Measurements from ENCODE around the gene FAM124A. TPM values are rescaled to one million over a fixed set of nuclear protein-coding genes. Genes with fewer than 3 reads are reported as not detected.

The FAM124A gene
- total and polyA plus RNA-seq, 2 of the 8 experiments (the other 6 are each of a cell fraction or from before 2014, with no cell fraction given), result 40.7 to 49.9 TPM

DNA sequence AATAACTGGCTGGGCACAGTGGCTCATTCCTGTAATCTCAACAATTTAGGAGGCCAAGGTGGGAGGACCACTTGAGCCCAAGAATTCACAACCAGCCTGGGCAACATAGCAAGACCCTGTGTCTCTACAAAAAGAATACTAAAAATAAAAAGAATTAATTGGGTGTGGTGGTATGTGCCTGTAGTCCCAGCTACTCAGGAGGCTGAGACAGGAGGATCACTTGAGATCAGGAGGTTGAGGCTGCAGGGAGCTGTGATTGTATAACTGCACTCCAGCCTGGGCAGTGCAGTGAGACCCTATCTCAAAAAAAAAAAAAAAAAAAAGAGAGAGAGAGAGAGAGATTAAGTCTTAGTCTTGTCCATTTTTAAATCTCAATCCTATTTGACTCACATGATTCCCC is 81.7 kb downstream of the FAM124A start:
- Histone ChIP-seq H4K20me1 (replicated peaks in 1 of 2; ENCODE audit: control insufficient read depth in 1 of 2, insufficient read depth in 2 of 2, low read length in 2 of 2) (no peaks in the 10 kb centered on the region), H3K4ac (replicated peaks; ENCODE audit: insufficient read length, low read depth, low read length) (peak overlapping the region; percentile 98), H4K8ac (ENCODE audit: extremely low read depth, insufficient read depth, low read length) (no peak overlapping the region), H3K4me1 (replicated peaks in 1 of 4; ENCODE audit: control insufficient read depth in 3 of 4, insufficient read depth in 4 of 4, low read length in 3 of 4) (peaks cover 11 to 29% (median 29%) of the 10 kb centered on the region in 4 experiments), H2AFZ (ENCODE audit: low read length) (no peak overlapping the region), H3K79me2 (ENCODE audit: control insufficient read depth in 1 of 2, insufficient read depth in 2 of 2, low read length in 2 of 2) (no peaks in the 10 kb centered on the region), H3K27me3 (replicated peaks in 1 of 4; ENCODE audit: control insufficient read depth in 3 of 4, extremely low read depth in 1 of 4, insufficient read depth in 3 of 4, low read length in 3 of 4) (no peaks in the 10 kb centered on the region), H3K4me3 (ENCODE audit: extremely low read depth in 1 of 4, insufficient read depth in 2 of 4, low read depth in 3 of 4, low read length in 4 of 4) (peak overlapping the region in 1 of 4 experiments; percentile 23; a peak in 1 of 8 replicates), H2BK15ac (ENCODE audit: low read length) (no peak overlapping the region), H3K9ac (replicated peaks in 1 of 4; ENCODE audit: extremely low read depth in 1 of 4, low read depth in 3 of 4, low read length in 3 of 4) (no peak overlapping the region), H3K23me2 (ENCODE audit: low read depth, low read length) (no peaks in the 10 kb centered on the region; the same call in 1 of the 2 replicates), H3K79me1 (ENCODE audit: low read depth, low read length) (no peaks in the 10 kb centered on the region), H3K23ac (ENCODE audit: insufficient read length) (no peak overlapping the region), H4K91ac (replicated peaks; ENCODE audit: insufficient read length, low read length) (peak overlapping the region; percentile 100), H3K27ac (ENCODE audit: low read depth, low read length) (peak overlapping the region; percentile 86; the same call in 1 of the 2 replicates), H3K4me2 (ENCODE audit: insufficient read depth in 1 of 2, low read depth in 2 of 2, low read length in 2 of 2) (peak overlapping the region; percentile 8 to 58; a peak in 1 of 4 replicates), H3K14ac (ENCODE audit: insufficient read length) (no peak overlapping the region), H3K18ac (ENCODE audit: extremely low read depth, low read length) (peak overlapping the region; percentile 55), H3K9me3 (ENCODE audit: insufficient read depth in 2 of 2, low read depth in 1 of 2, low read length in 1 of 2) (no peaks in the 10 kb centered on the region), H2BK12ac (ENCODE audit: low read depth, low read length) (no peak overlapping the region), H2AK5ac (ENCODE audit: low read depth, low read length) (0 out of 2 replicates have a peak overlapping the region, but pooled peaks have one; percentile 59), H4K5ac (ENCODE audit: insufficient read length, low read depth, low read length) (peak overlapping the region; percentile 98), H2BK5ac (ENCODE audit: low read depth, low read length) (peak overlapping the region; percentile 100; the same call in 1 of the 2 replicates), H3K56ac (replicated peaks; ENCODE audit: insufficient read length, low read depth, low read length) (peak overlapping the region; percentile 77), H2BK120ac (replicated peaks; ENCODE audit: low read depth, low read length) (peak overlapping the region; percentile 100), H2BK20ac (ENCODE audit: low read length) (peak overlapping the region; percentile 100; the same call in 1 of the 2 replicates), H3K36me3 (ENCODE audit: control insufficient read depth in 2 of 4, insufficient read depth in 4 of 4, low read length in 3 of 4) (no peaks in the 10 kb centered on the region)
- DNase-seq (ENCODE audit: low read depth in 1 of 2, low spot score in 2 of 2) (no peak), FAIRE-seq (no peak)
- ChIA-PET CTCF (ENCODE audit: partially characterized antibody) (interaction anchor here (0.7 to 4.2 kb wide), 7 partner anchors 9 to 179 kb away, joined by 3 to 35 read pairs (median 4); no protein-coding TSS in a partner anchor), POLR2A (ENCODE audit: partially characterized antibody) (interaction anchor here (0.6 to 2.5 kb wide), 7 partner anchors 8 to 492 kb away, joined by 3 to 19 read pairs (median 5); no protein-coding TSS in a partner anchor)
- TF ChIP-seq KDM1A (IDR thresholded peaks at IDR 0.05; ENCODE audit: borderline replicate concordance, low read length) (peak; percentile 92), RAD21 (IDR thresholded peaks at IDR 0.05 in 1 of 2, conservative IDR thresholded peaks at IDR 0.05 in 1 of 2; ENCODE audit: low read depth in 2 of 2, low read length in 2 of 2) (no peak)

Measured in H1 (cell line).